HG03045 (cell line): ENCODE measurements around the gene WDR64.
"Not testable (repeated sequence)": the region's sequence is repeated elsewhere in the genome, so short reads cannot be mapped to it uniquely, and the experiment has no call there.

ENCODE experiments used
- ATAC-seq: cut with Tn5 transposase; IDR thresholded peaks from one replicate; pipeline ENCODE4 v1.9.1; 2021; ENCODE audit warnings: mild to moderate bottlenecking, moderate library complexity; ENCODE audit not compliant: unreplicated experiment

The WDR64 gene

GRCh38 chr1:241787691-241788090, 135.6 kb downstream of the WDR64 start:
- no peak for ATAC-seq

- no peak for ATAC-seq
Measured at GRCh38 chr1:241789061-241789460, 137.0 kb downstream of the WDR64 start.

GRCh38 chr1:241799416-241799815, 147.3 kb downstream of the WDR64 start:
- no peak for ATAC-seq

GRCh38 chr1:241800640-241801039, 148.6 kb downstream of the WDR64 start:
- no peak for ATAC-seq

- no peak for ATAC-seq
Measured at GRCh38 chr1:241802863-241803262, 150.8 kb downstream of the WDR64 start.

- not testable (repeated sequence) for ATAC-seq
Measured at GRCh38 chr1:241804706-241805105, 152.6 kb downstream of the WDR64 start.

- no peak for ATAC-seq
Measured at GRCh38 chr1:241808265-241808664, 156.2 kb downstream of the WDR64 start.

- no peak for ATAC-seq
Measured at GRCh38 chr1:241810769-241811405, 158.8 kb downstream of the WDR64 start.

- no peak for ATAC-seq
Measured at GRCh38 chr1:241813768-241814320, 161.8 kb downstream of the WDR64 start.

GRCh38 chr1:241816008-241816407, 163.9 kb downstream of the WDR64 start:
- ATAC-seq, result no peak

- ATAC-seq, result no peak
Measured at GRCh38 chr1:241817331-241817792, 165.3 kb downstream of the WDR64 start.

- ATAC-seq, result no peak
Measured at GRCh38 chr1:241817956-241818612, 166.0 kb downstream of the WDR64 start.

- no peak for ATAC-seq
Measured at GRCh38 chr1:241819340-241819866, 167.3 kb downstream of the WDR64 start.

GRCh38 chr1:241821363-241821762, 169.3 kb downstream of the WDR64 start:
- ATAC-seq, result no peak

- no peak for ATAC-seq
Measured at GRCh38 chr1:241822846-241823245, 170.8 kb downstream of the WDR64 start.

GRCh38 chr1:241823925-241824324, 171.8 kb downstream of the WDR64 start:
- no peak for ATAC-seq

GRCh38 chr1:241825581-241825980, 173.5 kb downstream of the WDR64 start:
- no peak for ATAC-seq

GRCh38 chr1:241826613-241827012, 174.5 kb downstream of the WDR64 start:
- not testable (repeated sequence) for ATAC-seq

GRCh38 chr1:241827264-241827663, 175.2 kb downstream of the WDR64 start:
- ATAC-seq, result no peak

GRCh38 chr1:241828463-241829021, 176.5 kb downstream of the WDR64 start:
- no peak for ATAC-seq

- ATAC-seq, result no peak
Measured at GRCh38 chr1:241829468-241829867, 177.4 kb downstream of the WDR64 start.
